HCT116 (cell line): Measurements from ENCODE around the gene CTSW. TPM values are rescaled to one million over a fixed set of nuclear protein-coding genes. Genes with fewer than 3 reads are reported as not detected.
A peak's percentile ranks its signal among the peaks of the same experiment; 100 is the strongest.

ENCODE experiments used
- ATAC-seq: fragments of 200-7000 bp; cut with Tn5 transposase; 2 replicates; pipeline ENCODE4 v1.9.1; 2020; ENCODE audit warnings: mild to moderate bottlenecking, moderate library complexity
- BruUV-seq: library from RNA; stranded (reverse); fragments of 400-500 nt; replicated peaks from 2 replicates; lab custom pipeline; 2021; lab: Mats Ljungman, UMichigan
- CTCF ChIA-PET: fragments of 300-600 bp; sonication (Branson Sonifier 250); formaldehyde crosslinking; loops from one replicate; lab custom pipeline; 2021; ENCODE audit warnings: antibody characterized with exemption; lab: Charles Lee
- POLR2A ChIA-PET: fragments of 300-600, 350-600 bp; sonication (Branson Sonifier 250); formaldehyde crosslinking; loops from one replicate; lab custom pipeline; 2021; ENCODE audit warnings: antibody characterized with exemption; lab: Charles Lee
- RAD21 ChIA-PET, 2 experiments: fragments of 300-600 bp; sonication (Branson Sonifier 250); formaldehyde crosslinking; loops; one replicate each; lab custom pipeline; 2023; ENCODE audit warnings: low total read pairs in 2 of 2; ENCODE audit not compliant: uncharacterized antibody in 2 of 2, unreplicated experiment in 2 of 2, low non-redundant PET in 1 of 2; lab: Charles Lee
- DNase-seq: peaks from one replicate; pipeline ENCODE4 v3.0.0-alpha.2; 2010; ENCODE audit warnings: low read depth, low spot score
- H2AFZ ChIP-seq: fragments of 200-600 bp; shearing (Covaris generic), sonication (generic); 2 replicates; pipeline ENCODE4 v1.6.1; 2017; ENCODE audit warnings: low read depth, mixed run types, mixed read lengths, antibody characterized with exemption, low read length; ENCODE audit not compliant: poor library complexity, severe bottlenecking
- H3K27ac ChIP-seq: 2 replicates; pipeline ENCODE4 v1.5.1; 2012; ENCODE audit warnings: low read depth, low read length
- H3K27me3 ChIP-seq: fragments of 200-600 bp; sonication (generic); 2 replicates; pipeline ENCODE4 v1.6.1; 2016; ENCODE audit warnings: mixed run types, low read length, mixed read lengths; ENCODE audit not compliant: insufficient read depth
- H3K36me3 ChIP-seq, 2 experiments: fragments of 200-500 bp in 1 of 2; fragments of 200-600 bp in 1 of 2; sonication (Bioruptor generic) in 1 of 2; sonication (generic) in 1 of 2; 2 replicates each; pipeline versions ENCODE4 v1.5.1 to v1.6.1; 2014 to 2016; ENCODE audit warnings: low read length in 2 of 2, inconsistent platforms in 1 of 2, mixed read lengths in 1 of 2, mixed run types in 1 of 2; ENCODE audit not compliant: insufficient read depth in 2 of 2, control insufficient read depth in 1 of 2
- H3K4me1 ChIP-seq, 2 experiments: fragments of 200-600 bp in 1 of 2; sonication (generic) in 1 of 2; 2 replicates each; pipeline versions ENCODE4 v1.5.1 to v1.6.1; 2012 to 2017; ENCODE audit warnings: low read length in 2 of 2, inconsistent platforms in 1 of 2, mild to moderate bottlenecking in 1 of 2, mixed read lengths in 1 of 2, mixed run types in 1 of 2, moderate library complexity in 1 of 2; ENCODE audit not compliant: insufficient read depth in 2 of 2, control insufficient read depth in 1 of 2
- H3K4me2 ChIP-seq: fragments of 200-600 bp; sonication (generic); 2 replicates; pipeline ENCODE4 v1.6.1; 2017; ENCODE audit warnings: mixed run types, low read length, mixed read lengths
- H3K4me3 ChIP-seq, 2 experiments: fragments of 200-600 bp in 1 of 2; sonication (generic) in 1 of 2; replicated peaks in 1 of 2; 2 replicates each; pipeline ENCODE4 v1.5.1; 2011 to 2016; ENCODE audit warnings: low read length in 2 of 2, control low read depth in 1 of 2, low read depth in 1 of 2, mild to moderate bottlenecking in 1 of 2, mixed read lengths in 1 of 2, mixed run types in 1 of 2
- H3K79me2 ChIP-seq: fragments of 200-600 bp; sonication (generic); 2 replicates; pipeline ENCODE4 v1.6.1; 2017; ENCODE audit warnings: mild to moderate bottlenecking, mixed run types, low read length, moderate library complexity, mixed read lengths; ENCODE audit not compliant: insufficient read depth
- H3K9ac ChIP-seq: fragments of 200-600 bp; sonication (generic); 2 replicates; pipeline ENCODE4 v1.6.1; 2016; ENCODE audit warnings: low read length, mixed read lengths
- H3K9me2 ChIP-seq: fragments of 200-600 bp; sonication (generic), shearing (Covaris generic); 2 replicates; pipeline ENCODE4 v1.6.1; 2017; ENCODE audit warnings: mixed run types, mild to moderate bottlenecking, moderate library complexity; ENCODE audit not compliant: insufficient read depth
- H3K9me3 ChIP-seq, 2 experiments: fragments of 200-500 bp in 1 of 2; fragments of 200-600 bp in 1 of 2; sonication (Bioruptor generic) in 1 of 2; sonication (generic) in 1 of 2; 2 replicates each; pipeline ENCODE4 v1.6.1; 2014 to 2017; ENCODE audit warnings: low read length in 2 of 2, mixed read lengths in 2 of 2, inconsistent platforms in 1 of 2, low read depth in 1 of 2, mild to moderate bottlenecking in 1 of 2, mixed run types in 1 of 2, moderate library complexity in 1 of 2; ENCODE audit not compliant: control insufficient read depth in 1 of 2, insufficient read depth in 1 of 2
- H4K20me1 ChIP-seq: fragments of 200-600 bp; sonication (generic), shearing (Covaris generic); 2 replicates; pipeline ENCODE4 v1.6.1; 2017; ENCODE audit warnings: mixed run types, mild to moderate bottlenecking, moderate library complexity; ENCODE audit not compliant: insufficient read depth
- ATF3 ChIP-seq: IDR thresholded peaks from 2 replicates; pipeline ENCODE4 v1.6.1; 2012
- CBX3 ChIP-seq: IDR thresholded peaks from 2 replicates; pipeline ENCODE4 v1.6.1; 2012; ENCODE audit warnings: low read depth
- JUND ChIP-seq: IDR thresholded peaks from 2 replicates; pipeline ENCODE4 v1.6.1; 2012
- POLR2AphosphoS5 ChIP-seq: IDR thresholded peaks from 2 replicates; pipeline ENCODE4 v1.6.1; 2011; ENCODE audit warnings: mild to moderate bottlenecking, low read depth, low read length, moderate library complexity
- RAD21 ChIP-seq: IDR thresholded peaks from 2 replicates; pipeline ENCODE4 v1.6.1; 2012; ENCODE audit warnings: low read depth, mild to moderate bottlenecking
- TCF7L2 ChIP-seq: IDR thresholded peaks from 2 replicates; pipeline ENCODE4 v1.7.0; 2011; ENCODE audit warnings: borderline replicate concordance, inconsistent platforms; ENCODE audit not compliant: insufficient read depth, insufficient read length; ENCODE audit errors: extremely low read depth
- YY1 ChIP-seq: IDR thresholded peaks from 2 replicates; pipeline ENCODE4 v1.6.1; 2011; ENCODE audit warnings: low read length, low read depth, moderate library complexity, mild to moderate bottlenecking; ENCODE audit not compliant: insufficient replicate concordance; ENCODE audit errors: extremely low read depth
- ZBTB33 ChIP-seq: IDR thresholded peaks from 2 replicates; pipeline ENCODE4 v1.6.1; 2011; ENCODE audit warnings: mild to moderate bottlenecking, low read length, moderate library complexity; ENCODE audit not compliant: insufficient replicate concordance; ENCODE audit errors: extremely low read depth
- intact Hi-C: fragments of 100-400 bp; cut with micrococcal nuclease; formaldehyde crosslinking; loops from 2 replicates; pipeline ENCODE4 v1.10.0; 2022
- total RNA-seq: library from RNA; stranded (reverse); gene quantifications from one replicate; pipeline ENCODE4 v1.2.1, GENCODE V29; 2021; ENCODE audit not compliant: unreplicated experiment

CTSW gene
- total RNA-seq, 1 experiment from 2014 or later, result not detected

- Histone ChIP-seq H3K4me1 (peaks cover 49 to 85% of the 10 kb centered on the region in 2 experiments), H3K4me2 (peak overlapping the region; percentile 71), H3K9me2 (no peaks in the 10 kb centered on the region), H3K79me2 (peaks cover 29% of the 10 kb centered on the region), H3K36me3 (peaks cover 0 to 15% of the 10 kb centered on the region in 2 experiments; a peak in 2 of 4 replicates), H3K27me3 (no peaks in the 10 kb centered on the region), H3K9ac (peak overlapping the region; percentile 99), H4K20me1 (no peaks in the 10 kb centered on the region), H3K9me3 (no peaks in the 10 kb centered on the region), H2AFZ (no peak overlapping the region), H3K4me3 (peak overlapping the region in 1 of 2 experiments; percentile 25; a peak in 3 of 4 replicates), H3K27ac (peak overlapping the region; percentile 86)
- ChIA-PET RAD21 (interaction anchor here in 1 of 2 experiments (1.0 kb wide), 1 partner anchor 13 kb away, joined by 3 read pairs; the partner anchor contains the start of gene CCDC85B), POLR2A (interaction anchor here (0.8 to 10.9 kb wide), 5 partner anchors 9 to 481 kb away, joined by 3 to 124 read pairs (median 7); partner anchors contain the start of genes CCDC85B, FIBP and NEAT1), CTCF (interaction anchor here (1.3 to 1.6 kb wide), 3 partner anchors 12 to 18 kb away, joined by 3 to 4 read pairs (median 4); partner anchors contain the start of genes CCDC85B and FIBP)
- DNase-seq, result peak; percentile 90
- intact Hi-C loops, result no loop called here
- no TSS peak for BruUV-seq
- TF ChIP-seq JUND (no peak), CBX3 (no peak), ATF3 (no peak), ZBTB33 (peak; percentile 46), POLR2AphosphoS5 (peak; percentile 50), YY1 (peak; percentile 23), RAD21 (no peak), TCF7L2 (peak; percentile 39)
- peak; percentile 59 for ATAC-seq
Observed at GRCh38 chr11:65903068-65903481, 23.4 kb downstream of the CTSW start.
